ENCODE results near the gene MEGF10.

Gene MEGF10

GRCh38 chr5:127335381-127335780 is 44.8 kb downstream of the MEGF10 start:
- in situ Hi-C loops (cut with MboI; ENCODE audit: low pct_unique_long_range_greater_than_20kb, low sequenced_read_pairs, unreplicated experiment): no loop called here
- TF ChIP-seq CTCF (IDR thresholded peaks at IDR 0.05; ENCODE audit: extremely low read depth, insufficient read depth, missing control alignments): no peak
- DNase-seq (ENCODE audit: low spot score): no peak

- no peak for DNase-seq (ENCODE audit: low spot score)
- in situ Hi-C loops (cut with MboI; ENCODE audit: low pct_unique_long_range_greater_than_20kb, low sequenced_read_pairs, unreplicated experiment): no loop called here
- no peak for TF ChIP-seq CTCF (IDR thresholded peaks at IDR 0.05; ENCODE audit: extremely low read depth, insufficient read depth, missing control alignments)
These were observed 47.3 kb downstream of the MEGF10 start for GRCh38 chr5:127337876-127338275.

GRCh38 chr5:127338501-127338900 is 47.9 kb downstream of the MEGF10 start:
- in situ Hi-C loops (cut with MboI; ENCODE audit: low pct_unique_long_range_greater_than_20kb, low sequenced_read_pairs, unreplicated experiment): no loop called here
- no peak for DNase-seq (ENCODE audit: low spot score)
- TF ChIP-seq CTCF (IDR thresholded peaks at IDR 0.05; ENCODE audit: extremely low read depth, insufficient read depth, missing control alignments): no peak

GRCh38 chr5:127340606-127341005 is 50.0 kb downstream of the MEGF10 start:
- DNase-seq (ENCODE audit: low spot score): no peak
- in situ Hi-C loops (cut with MboI; ENCODE audit: low pct_unique_long_range_greater_than_20kb, low sequenced_read_pairs, unreplicated experiment): no loop called here
- no peak for TF ChIP-seq CTCF (IDR thresholded peaks at IDR 0.05; ENCODE audit: extremely low read depth, insufficient read depth, missing control alignments)

GRCh38 chr5:127342364-127342763 is 51.8 kb downstream of the MEGF10 start:
- in situ Hi-C loops (cut with MboI; ENCODE audit: low pct_unique_long_range_greater_than_20kb, low sequenced_read_pairs, unreplicated experiment): no loop called here
- no peak for DNase-seq (ENCODE audit: low spot score)
- TF ChIP-seq CTCF (IDR thresholded peaks at IDR 0.05; ENCODE audit: extremely low read depth, insufficient read depth, missing control alignments): no peak

GRCh38 chr5:127343313-127343712 is 52.7 kb downstream of the MEGF10 start:
- in situ Hi-C loops (cut with MboI; ENCODE audit: low pct_unique_long_range_greater_than_20kb, low sequenced_read_pairs, unreplicated experiment): no loop called here
- no peak for DNase-seq (ENCODE audit: low spot score)
- TF ChIP-seq CTCF (IDR thresholded peaks at IDR 0.05; ENCODE audit: extremely low read depth, insufficient read depth, missing control alignments): no peak

GRCh38 chr5:127343866-127344265 is 53.3 kb downstream of the MEGF10 start:
- no peak for TF ChIP-seq CTCF (IDR thresholded peaks at IDR 0.05; ENCODE audit: extremely low read depth, insufficient read depth, missing control alignments)
- in situ Hi-C loops (cut with MboI; ENCODE audit: low pct_unique_long_range_greater_than_20kb, low sequenced_read_pairs, unreplicated experiment): no loop called here
- no peak for DNase-seq (ENCODE audit: low spot score)
